Metanephros (tissue), 2 donors: Measurements from ENCODE around the gene REL. TPM values are rescaled to one million over a fixed set of nuclear protein-coding genes. Genes with fewer than 3 reads are reported as not detected.
A peak's percentile ranks its signal among the peaks of the same experiment; 100 is the strongest.

Source experiments
- small RNA-seq: library from RNA; depleted of rRNA; stranded (forward); fragments of <200 nt; gene quantifications from one replicate; pipeline ENCODE3, GENCODE V24; 2014; ENCODE audit warnings: low replicate concordance
- total RNA-seq: library from RNA; depleted of rRNA; stranded (reverse); fragments of >200 nt; gene quantifications from one replicate; pipeline ENCODE4 v1.2.3, GENCODE V29; 2014

The REL gene
- 19.3 TPM for total RNA-seq

DNA sequence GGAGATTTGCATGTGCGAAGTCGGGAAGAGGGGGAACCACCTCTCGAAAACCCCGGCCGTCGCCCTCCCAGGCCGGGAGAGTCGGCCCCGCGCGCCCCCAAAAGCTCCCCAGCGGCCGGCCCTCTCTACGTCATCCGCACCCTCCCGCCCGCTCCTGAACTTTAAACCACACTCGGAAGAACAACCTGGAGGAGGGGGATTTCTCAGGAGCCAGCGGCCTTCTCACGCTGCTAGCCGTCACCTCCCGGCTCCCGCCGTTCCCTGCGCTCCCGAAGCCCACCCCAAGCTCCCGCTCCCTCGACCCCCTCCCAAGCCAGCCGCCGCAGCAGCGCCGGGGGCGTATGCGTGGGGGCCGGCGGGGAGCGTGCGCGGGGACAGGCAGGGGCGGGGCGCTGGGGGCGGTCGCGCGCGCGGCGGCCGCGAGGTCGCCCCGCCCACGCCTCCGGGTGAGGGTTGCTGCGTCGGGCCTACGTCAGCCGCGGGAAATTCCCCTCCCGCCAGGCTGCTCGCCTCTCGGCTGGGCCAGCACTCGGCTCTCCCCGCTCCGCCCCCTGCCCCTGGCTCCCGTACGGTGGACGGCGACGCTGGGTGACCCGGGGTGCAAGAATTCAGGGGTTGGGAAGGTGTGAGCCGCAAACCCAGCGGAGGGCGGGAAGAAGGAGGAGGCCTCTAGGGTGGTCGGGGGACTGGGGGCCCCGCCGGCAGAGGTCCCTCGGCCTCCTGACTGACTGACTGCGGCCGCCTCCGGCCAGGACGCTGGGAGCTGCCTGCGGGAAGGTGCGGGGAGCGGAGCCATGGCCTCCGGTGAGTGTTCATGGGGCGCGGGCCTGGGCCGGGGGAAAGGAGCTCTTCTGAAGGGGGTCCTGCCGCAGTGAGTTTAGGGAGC, at the start of gene REL:
Gene REL, plus strand, starts transcription at position 528 of the 886 bp plus-strand sequence. Its CDS starts 267 bp downstream, at position 795.

Small RNAs within 50 kb of the gene (small RNA-seq; reads per million reads assigned to genes)
- gene RN7SL632P (not detected), gene RNU4-51P (3.1 reads per million, percentile 92 among the genes with 10 or more reads in this experiment)

Other genes starting within 250 kb of the REL start
- gene PAPOLG, start 125.3 kb upstream of the REL start, total RNA-seq: 16.2 TPM
- 43.7 TPM for gene PEX13, start 136.1 kb downstream of the REL start, total RNA-seq
- gene PUS10, start 136.7 kb downstream of the REL start, total RNA-seq: 8.4 TPM
- 13.1 TPM for gene SANBR, start 184.3 kb downstream of the REL start, total RNA-seq